ENCODE data around the gene ECEL1.
"Not testable (repeated sequence)": the region's sequence is repeated elsewhere in the genome, so short reads cannot be mapped to it uniquely, and the experiment has no call there.

The ECEL1 gene, protein sequence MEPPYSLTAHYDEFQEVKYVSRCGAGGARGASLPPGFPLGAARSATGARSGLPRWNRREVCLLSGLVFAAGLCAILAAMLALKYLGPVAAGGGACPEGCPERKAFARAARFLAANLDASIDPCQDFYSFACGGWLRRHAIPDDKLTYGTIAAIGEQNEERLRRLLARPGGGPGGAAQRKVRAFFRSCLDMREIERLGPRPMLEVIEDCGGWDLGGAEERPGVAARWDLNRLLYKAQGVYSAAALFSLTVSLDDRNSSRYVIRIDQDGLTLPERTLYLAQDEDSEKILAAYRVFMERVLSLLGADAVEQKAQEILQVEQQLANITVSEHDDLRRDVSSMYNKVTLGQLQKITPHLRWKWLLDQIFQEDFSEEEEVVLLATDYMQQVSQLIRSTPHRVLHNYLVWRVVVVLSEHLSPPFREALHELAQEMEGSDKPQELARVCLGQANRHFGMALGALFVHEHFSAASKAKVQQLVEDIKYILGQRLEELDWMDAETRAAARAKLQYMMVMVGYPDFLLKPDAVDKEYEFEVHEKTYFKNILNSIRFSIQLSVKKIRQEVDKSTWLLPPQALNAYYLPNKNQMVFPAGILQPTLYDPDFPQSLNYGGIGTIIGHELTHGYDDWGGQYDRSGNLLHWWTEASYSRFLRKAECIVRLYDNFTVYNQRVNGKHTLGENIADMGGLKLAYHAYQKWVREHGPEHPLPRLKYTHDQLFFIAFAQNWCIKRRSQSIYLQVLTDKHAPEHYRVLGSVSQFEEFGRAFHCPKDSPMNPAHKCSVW

DNA sequence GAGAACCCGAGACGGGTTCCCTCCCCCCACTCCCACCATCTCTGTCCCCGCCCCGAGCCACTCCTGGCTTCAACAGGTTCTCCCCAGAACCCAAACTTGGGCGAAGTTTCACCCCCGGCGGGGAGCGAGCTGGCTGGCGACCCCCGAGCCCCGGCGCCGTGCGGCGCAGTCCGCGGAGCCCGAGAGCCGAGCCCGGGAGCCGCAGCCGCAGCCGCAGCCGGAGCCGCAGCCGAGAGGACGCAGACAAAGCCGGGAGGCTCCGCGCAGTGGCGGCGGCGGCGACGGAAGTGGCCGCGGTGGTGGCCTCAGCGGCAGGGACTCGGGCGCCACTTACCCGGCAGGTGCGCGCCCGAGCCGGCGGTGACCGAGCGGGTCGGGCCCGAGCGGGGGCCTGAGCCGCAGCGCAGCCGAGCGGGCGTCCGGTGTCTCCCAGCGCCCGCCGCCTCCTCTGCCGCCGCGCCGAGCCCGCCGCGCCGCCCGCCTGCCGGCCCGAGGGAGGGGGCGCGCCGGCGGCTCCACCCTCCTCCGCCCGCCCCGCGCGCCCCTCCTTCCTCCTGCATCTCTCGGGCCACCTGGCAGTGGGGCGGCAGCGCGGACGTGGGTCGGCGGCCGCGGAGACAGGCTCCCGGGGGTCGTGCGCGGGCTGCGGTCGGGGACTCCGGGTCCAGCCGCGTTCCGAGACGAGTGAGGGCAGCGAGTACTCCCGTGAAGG, at the start of gene ECEL1:
Gene ECEL1, minus strand, starts transcription at position 450 of the 712 bp plus-strand sequence. CDS start 1,181 bp downstream, outside the sequence.
- Mint-ChIP-seq H3K27ac (no peak within 1 kb of the TSS), H3K9me3 (no peaks in the 10 kb centered on the region), H3K4me3 (peak within 1 kb of the TSS; percentile 22), H3K36me3 (ENCODE audit: low read depth) (no peaks in the 10 kb centered on the region), H3K4me1 (peaks cover 6% of the 10 kb centered on the region), H3K27me3 (peaks cover 34% of the 10 kb centered on the region)
- DNase-seq = no peak
- no peak for ATAC-seq

DNA sequence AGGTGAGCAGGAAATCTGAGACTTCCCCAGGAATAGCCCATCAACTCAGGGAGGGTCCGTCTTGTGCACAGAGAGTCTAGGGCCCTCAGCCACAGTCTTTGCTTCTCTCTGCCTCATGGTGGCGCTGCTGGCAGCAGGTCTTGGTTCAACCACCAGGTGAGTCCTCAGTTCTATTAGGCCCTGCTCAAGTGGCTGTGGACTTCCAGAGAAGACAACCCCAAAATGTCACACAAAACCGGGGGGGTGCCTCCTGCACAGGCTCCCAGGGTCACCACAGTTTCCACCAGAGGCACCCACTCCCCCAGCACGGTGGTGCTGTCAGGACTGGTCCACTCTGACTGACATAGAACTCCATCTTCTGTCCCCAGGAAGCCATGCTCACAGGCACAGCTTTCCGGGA, 49.4 kb upstream of the ECEL1 start:
- no peak for ATAC-seq

DNA sequence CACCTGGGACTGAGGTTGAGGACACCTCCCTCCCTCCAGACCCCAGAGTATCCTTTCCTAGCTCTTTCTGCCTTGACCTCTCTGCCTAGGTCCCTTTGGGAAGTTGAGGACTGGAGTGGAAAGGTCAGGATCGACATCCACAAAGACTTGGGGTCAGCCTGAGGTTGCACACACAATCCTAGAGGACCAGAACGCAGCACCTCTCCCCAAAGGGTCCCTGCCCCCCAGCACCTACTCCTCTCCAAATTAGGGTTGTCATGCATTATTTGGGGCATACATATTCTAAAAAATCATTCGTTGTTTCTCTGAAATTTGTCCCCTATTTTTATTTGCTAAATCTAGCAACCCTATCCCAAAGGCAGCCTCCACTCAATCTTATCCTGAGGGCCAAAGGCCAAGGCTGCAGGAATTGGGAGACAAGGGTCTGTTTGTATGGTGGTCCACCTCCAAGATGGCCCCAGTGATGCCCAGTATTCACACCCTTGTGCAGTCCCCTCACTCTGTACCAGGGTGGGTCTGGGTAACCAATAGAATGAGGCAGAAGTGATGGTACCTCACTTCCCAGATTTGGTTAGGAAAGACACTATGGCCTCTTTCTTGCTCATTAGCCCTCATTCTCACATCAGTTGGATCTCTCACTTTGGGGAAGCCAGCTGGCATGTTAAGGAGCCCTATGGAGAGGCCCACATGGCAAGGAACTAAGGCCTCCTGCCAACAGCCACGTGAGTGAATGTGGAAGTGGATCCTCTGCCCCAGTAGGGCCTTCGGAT, 48.3 kb upstream of the ECEL1 start:
- H3K27me3 Mint-ChIP-seq = peaks cover 4% of the 10 kb centered on the region
- H3K9me3 Mint-ChIP-seq = no peaks in the 10 kb centered on the region
- no peak for DNase-seq
- ATAC-seq = no peak
- H3K27ac Mint-ChIP-seq = no peak overlapping the region
- H3K36me3 Mint-ChIP-seq (ENCODE audit: low read depth) = no peaks in the 10 kb centered on the region
- no peak overlapping the region for H3K4me3 Mint-ChIP-seq
- peaks cover 7% of the 10 kb centered on the region for H3K4me1 Mint-ChIP-seq

More for the DNA sequence above, 49.4 kb upstream of the ECEL1 start:
- no peaks in the 10 kb centered on the region for H3K36me3 Mint-ChIP-seq (ENCODE audit: low read depth)
- H3K9me3 Mint-ChIP-seq = no peaks in the 10 kb centered on the region
- no peak overlapping the region for H3K27ac Mint-ChIP-seq
- peaks cover 4% of the 10 kb centered on the region for H3K27me3 Mint-ChIP-seq
- H3K4me1 Mint-ChIP-seq = peaks cover 7% of the 10 kb centered on the region
- no peak for DNase-seq
- no peak overlapping the region for H3K4me3 Mint-ChIP-seq

DNA sequence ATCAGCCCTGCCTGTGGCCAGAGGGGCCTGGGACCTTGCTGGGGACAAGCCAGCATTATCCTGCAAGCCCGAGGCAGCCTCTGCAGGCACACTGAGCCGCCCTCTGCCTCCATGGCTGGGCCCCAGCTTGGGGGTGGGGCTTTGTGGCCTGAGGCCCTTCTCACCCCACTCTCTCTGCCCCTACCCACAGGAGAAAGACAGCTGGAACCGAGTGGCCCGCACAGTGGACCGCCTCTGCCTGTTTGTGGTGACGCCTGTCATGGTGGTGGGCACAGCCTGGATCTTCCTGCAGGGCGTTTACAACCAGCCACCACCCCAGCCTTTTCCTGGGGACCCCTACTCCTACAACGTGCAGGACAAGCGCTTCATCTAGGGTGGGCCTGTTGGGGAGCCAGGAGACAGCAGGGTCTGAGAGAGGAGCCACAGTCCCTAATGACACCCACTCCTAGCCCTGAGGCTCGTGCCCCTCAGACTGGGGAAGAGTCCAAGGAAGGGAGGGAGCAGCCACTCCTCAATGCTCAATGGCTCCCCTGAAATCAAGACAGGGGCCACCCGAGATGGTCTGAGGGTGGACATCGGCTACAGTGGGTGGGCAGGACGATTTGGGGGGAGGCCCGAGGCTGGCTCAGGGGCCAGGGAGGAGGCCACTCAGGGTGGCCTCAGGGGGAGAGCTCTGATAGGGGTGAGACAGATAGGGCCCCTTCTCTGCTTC, 47.5 kb upstream of the ECEL1 start:
- H3K9me3 Mint-ChIP-seq = no peaks in the 10 kb centered on the region
- H3K36me3 Mint-ChIP-seq (ENCODE audit: low read depth) = no peaks in the 10 kb centered on the region
- DNase-seq = no peak
- peaks cover 7% of the 10 kb centered on the region for H3K4me1 Mint-ChIP-seq
- ATAC-seq = no peak
- H3K4me3 Mint-ChIP-seq = no peak overlapping the region
- no peak overlapping the region for H3K27ac Mint-ChIP-seq
- peaks cover 4% of the 10 kb centered on the region for H3K27me3 Mint-ChIP-seq

DNA sequence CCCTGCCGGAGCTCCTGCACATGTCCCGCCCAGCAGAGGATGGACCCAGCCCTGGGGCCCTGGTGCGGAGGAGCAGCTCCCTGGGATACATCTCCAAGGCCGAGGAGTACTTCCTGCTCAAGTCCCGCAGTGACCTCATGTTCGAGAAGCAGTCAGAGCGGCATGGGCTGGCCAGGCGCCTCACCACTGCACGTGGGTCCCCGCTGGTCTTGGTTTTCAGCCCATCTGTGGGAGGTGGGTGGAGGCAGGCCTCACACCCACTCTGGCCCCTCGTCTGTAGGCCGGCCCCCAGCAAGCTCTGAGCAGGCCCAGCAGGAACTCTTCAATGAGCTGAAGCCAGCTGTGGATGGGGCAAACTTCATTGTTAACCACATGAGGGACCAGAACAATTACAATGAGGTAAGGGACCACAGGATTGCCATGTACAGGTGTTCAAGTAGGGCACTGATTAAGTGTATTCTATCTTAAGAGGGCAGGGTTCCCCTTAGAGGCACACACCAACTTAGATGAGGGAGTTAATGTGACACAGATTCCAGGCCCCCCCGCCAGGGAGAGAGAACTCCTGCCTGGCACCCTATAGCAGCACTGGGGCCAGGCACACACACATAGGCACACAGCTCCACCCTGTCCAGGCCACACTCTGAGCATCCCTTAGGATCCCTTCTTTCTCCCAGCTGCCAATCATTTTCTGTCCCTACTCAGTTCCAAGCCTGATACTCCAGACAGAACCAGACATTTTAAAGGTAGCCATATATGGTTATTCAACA, 46.5 kb upstream of the ECEL1 start:
- Mint-ChIP-seq H3K36me3 (ENCODE audit: low read depth) (no peaks in the 10 kb centered on the region), H3K9me3 (no peaks in the 10 kb centered on the region), H3K4me3 (no peak overlapping the region), H3K27ac (no peak overlapping the region), H3K4me1 (peaks cover 7% of the 10 kb centered on the region), H3K27me3 (peaks cover 4% of the 10 kb centered on the region)
- ATAC-seq = no peak
- no peak for DNase-seq

DNA sequence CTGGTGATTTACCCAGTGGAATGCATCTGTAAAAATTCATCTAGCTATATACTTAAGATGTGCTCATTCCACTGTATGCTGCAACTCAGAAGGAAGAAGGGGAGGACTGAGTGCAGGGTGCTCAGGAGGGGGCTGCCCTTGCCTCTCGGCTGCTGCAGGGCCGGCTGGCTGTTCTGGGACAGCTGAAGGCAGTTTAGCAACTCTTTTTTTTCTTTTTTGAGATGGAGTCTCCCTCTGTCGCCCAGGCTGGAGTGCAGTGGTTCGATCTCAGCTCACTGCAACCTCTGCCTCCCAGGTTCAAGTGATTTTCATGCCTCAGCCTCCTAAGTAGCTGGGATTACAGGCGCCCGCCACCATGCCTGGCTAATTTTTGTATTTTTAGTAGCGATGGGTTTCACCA, 45.2 kb upstream of the ECEL1 start:
- H3K9me3 Mint-ChIP-seq; ATAC-seq; H3K27me3 Mint-ChIP-seq; H3K4me1 Mint-ChIP-seq; H3K36me3 Mint-ChIP-seq (ENCODE audit: low read depth); H3K4me3 Mint-ChIP-seq; DNase-seq; H3K27ac Mint-ChIP-seq: not testable (repeated sequence)

DNA sequence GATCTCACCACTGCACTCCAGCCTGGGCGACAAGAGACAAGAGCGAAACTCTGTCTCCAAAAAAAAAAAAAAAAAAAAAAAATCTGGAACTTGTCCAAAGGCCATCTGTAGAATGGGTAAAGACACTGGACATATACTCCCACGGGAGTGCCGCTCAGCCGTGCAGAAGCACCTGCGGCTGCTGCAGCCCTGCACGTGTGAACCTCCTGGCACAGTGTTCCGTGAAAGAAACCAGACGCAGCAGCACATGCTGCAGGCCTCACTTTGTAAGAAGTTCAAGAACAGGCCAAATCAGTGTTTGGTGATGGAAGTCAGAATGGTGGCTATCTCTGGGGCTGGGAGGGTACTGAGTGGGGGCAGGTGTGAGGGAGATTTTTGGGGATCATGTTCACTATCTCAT, 44.8 kb upstream of the ECEL1 start:
- ATAC-seq = no peak

DNA sequence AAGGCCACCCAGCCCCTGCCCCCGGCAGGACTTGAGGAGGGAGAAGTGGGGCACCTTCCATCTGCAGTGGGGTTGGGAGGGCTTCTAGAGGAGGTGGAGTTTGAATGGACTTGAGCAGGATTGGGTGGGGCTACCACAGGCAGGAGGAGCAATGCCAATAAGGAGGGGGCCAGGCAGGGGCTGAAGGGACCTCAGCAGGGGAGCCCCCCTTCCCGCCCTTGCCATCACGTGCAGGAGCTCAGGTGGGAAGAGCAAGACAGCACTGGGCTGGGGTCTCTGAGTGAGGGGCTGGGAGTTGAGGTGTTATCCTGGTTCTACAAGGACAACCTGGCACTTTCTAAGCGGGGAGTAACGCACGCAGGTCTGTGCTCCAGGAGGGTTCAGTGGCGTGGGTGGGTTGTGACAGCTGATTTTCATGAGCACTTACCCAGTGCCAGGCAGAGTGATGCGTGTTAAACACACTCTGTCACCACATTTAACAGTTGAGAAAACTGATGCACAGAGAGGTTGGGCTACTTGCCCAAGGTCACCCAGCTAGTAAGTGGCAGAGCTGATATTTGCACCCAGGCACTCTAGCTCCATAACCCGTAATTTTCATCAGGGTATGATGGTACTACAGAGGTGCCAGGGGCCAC, 43.1 kb upstream of the ECEL1 start:
- H3K36me3 Mint-ChIP-seq (ENCODE audit: low read depth) = no peaks in the 10 kb centered on the region
- H3K9me3 Mint-ChIP-seq = no peaks in the 10 kb centered on the region
- ATAC-seq (no peak), DNase-seq (no peak)
- H3K27me3 Mint-ChIP-seq = peaks cover 15% of the 10 kb centered on the region
- H3K4me1 Mint-ChIP-seq = peaks cover 5% of the 10 kb centered on the region
- H3K27ac Mint-ChIP-seq = no peak overlapping the region
- H3K4me3 Mint-ChIP-seq = no peak overlapping the region

More for the DNA sequence above, 44.8 kb upstream of the ECEL1 start:
- Mint-ChIP-seq H3K27me3 (peaks cover 6% of the 10 kb centered on the region), H3K36me3 (ENCODE audit: low read depth) (no peaks in the 10 kb centered on the region), H3K4me1 (peaks cover 5% of the 10 kb centered on the region), H3K9me3 (no peaks in the 10 kb centered on the region), H3K4me3 (no peak overlapping the region), H3K27ac (no peak overlapping the region)
- DNase-seq = no peak

DNA sequence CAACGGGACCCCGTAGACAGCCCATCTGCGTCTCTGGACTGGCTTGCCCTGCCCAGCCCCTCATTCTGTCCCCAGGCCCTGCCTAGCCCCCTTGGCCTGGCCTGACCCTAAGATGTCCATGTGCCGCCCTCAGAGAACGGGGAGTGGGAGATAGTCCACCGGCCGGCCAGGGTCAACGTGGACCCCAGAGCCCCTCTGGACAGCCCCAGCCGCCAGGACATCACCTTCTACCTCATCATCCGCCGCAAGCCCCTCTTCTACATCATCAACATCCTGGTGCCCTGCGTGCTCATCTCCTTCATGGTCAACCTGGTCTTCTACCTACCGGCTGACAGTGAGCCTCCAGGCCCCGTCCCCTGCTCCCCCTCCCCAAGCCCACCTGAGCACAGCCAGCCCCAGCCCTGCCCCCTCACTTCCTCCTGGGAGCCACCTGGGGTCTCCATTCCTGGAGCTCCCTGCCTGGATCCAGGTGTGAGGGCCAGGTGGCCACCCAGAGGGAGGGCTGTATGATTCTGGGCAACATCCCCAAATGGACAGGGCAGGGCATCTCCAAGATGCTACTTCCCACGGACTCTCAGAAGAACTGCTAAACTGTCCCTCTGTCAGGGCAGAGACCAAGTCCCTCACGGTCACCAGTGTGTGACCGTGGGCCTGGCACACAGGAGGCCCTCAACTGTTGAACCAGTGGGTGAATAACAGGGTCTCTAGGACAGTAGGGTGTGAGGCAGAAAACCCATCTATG, 42.3 kb upstream of the ECEL1 start:
- Mint-ChIP-seq H3K4me3 (no peak overlapping the region), H3K36me3 (ENCODE audit: low read depth) (no peaks in the 10 kb centered on the region), H3K27me3 (peaks cover 18% of the 10 kb centered on the region), H3K9me3 (no peaks in the 10 kb centered on the region), H3K4me1 (peaks cover 5% of the 10 kb centered on the region), H3K27ac (no peak overlapping the region)
- DNase-seq = no peak
- no peak for ATAC-seq

DNA sequence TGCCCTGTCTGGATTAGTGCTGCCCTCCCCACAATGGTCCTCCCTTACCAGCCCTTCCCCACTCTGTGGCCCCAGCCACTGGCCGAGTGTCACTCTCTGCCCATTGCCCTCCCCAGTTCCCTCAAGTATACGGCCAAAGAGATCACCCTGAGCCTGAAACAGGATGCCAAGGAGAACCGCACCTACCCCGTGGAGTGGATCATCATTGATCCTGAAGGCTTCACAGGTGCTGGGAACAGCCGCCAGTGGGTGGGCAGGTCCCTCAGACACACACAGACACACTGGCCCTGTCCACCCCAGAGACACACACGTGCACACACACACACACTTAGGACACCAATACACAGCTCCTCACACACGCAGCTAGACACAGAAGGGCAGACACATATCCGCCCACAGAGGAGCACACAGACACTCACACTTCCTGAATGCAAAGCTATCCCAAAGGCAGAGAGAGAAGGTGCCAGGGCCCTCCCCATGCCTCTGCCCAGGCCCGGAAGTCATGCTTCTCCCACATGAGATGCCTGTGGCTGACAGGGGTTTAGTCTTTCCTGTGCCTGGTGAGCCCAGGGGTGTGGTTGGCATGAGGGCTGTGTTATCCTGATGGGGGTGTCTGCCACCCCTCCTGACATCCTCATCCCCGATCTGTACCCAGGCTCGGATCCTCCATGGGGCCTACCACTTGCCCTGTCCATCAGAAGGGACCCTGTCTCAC, 41.3 kb upstream of the ECEL1 start:
- no peak for DNase-seq
- no peak for ATAC-seq
- peaks cover 7% of the 10 kb centered on the region for H3K4me1 Mint-ChIP-seq
- H3K9me3 Mint-ChIP-seq = no peaks in the 10 kb centered on the region
- H3K4me3 Mint-ChIP-seq = no peak overlapping the region
- no peaks in the 10 kb centered on the region for H3K36me3 Mint-ChIP-seq (ENCODE audit: low read depth)
- peaks cover 25% of the 10 kb centered on the region for H3K27me3 Mint-ChIP-seq
- H3K27ac Mint-ChIP-seq = no peak overlapping the region

DNA sequence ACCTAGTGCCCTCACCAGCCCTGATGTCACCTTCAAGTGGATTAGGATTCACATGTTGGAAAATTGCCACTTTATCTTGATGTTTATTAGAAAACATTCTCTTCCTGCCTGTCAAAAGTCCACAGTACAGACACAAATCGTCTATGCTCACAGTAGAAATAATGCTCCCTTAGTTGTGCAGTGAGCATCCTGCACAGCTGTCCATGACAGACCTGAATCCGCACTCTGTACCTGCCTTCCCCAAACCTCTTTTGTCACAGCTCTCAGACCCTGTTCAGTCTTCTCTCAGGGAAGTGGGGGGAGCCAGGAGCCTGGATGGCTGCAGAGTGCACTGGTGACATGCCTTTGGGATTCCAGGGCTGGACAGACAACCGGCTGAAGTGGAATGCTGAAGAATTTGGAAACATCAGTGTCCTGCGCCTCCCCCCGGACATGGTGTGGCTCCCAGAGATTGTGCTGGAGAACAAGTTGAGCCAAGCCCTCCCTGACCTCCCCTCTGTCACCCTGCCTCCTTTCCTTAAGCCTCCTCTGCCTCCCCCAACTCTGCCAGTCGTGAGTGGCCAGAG, 40.4 kb upstream of the ECEL1 start:
- Mint-ChIP-seq H3K4me3 (no peak overlapping the region), H3K27ac (no peak overlapping the region), H3K36me3 (ENCODE audit: low read depth) (no peaks in the 10 kb centered on the region), H3K4me1 (peaks cover 9% of the 10 kb centered on the region), H3K9me3 (no peaks in the 10 kb centered on the region), H3K27me3 (peaks cover 30% of the 10 kb centered on the region)
- DNase-seq (no peak), ATAC-seq (no peak)
